ENCODE data around the gene CYP4B1.

DNA sequence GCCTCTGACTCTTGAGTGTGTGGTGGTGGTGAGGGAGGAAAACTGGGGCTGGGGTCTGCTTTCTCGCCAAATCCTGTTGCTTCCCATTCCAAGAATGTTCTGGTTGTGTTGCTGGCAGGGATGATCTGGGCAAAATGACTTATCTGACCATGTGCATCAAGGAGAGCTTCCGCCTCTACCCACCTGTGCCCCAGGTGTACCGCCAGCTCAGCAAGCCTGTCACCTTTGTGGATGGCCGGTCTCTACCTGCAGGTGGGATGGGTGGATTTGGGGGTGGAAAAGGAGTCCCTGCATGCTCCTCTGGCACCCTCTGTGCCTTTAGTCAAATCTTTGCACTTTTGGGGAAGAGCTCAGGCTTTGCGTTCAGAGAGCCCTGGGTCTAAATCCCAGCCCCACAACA is 18.1 kb downstream of the CYP4B1 start:
- TF ChIP-seq POLR2A (IDR thresholded peaks at IDR 0.05) = no peak
- TF ChIP-seq, protein P1, sequence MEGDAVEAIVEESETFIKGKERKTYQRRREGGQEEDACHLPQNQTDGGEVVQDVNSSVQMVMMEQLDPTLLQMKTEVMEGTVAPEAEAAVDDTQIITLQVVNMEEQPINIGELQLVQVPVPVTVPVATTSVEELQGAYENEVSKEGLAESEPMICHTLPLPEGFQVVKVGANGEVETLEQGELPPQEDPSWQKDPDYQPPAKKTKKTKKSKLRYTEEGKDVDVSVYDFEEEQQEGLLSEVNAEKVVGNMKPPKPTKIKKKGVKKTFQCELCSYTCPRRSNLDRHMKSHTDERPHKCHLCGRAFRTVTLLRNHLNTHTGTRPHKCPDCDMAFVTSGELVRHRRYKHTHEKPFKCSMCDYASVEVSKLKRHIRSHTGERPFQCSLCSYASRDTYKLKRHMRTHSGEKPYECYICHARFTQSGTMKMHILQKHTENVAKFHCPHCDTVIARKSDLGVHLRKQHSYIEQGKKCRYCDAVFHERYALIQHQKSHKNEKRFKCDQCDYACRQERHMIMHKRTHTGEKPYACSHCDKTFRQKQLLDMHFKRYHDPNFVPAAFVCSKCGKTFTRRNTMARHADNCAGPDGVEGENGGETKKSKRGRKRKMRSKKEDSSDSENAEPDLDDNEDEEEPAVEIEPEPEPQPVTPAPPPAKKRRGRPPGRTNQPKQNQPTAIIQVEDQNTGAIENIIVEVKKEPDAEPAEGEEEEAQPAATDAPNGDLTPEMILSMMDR (IDR thresholded peaks at IDR 0.05) = no peak
